Activated naive CD8-positive, alpha-beta T cell treated with anti-CD3 and anti-CD28 coated beads for 36 hours (primary cell): ENCODE data around the gene TMEM259. TPM values are rescaled to one million over a fixed set of nuclear protein-coding genes. Genes with fewer than 3 reads are reported as not detected.

ENCODE experiments used
- DNase-seq: peaks from one replicate; pipeline ENCODE4 v3.0.0; 2021
- H3K27ac Mint-ChIP-seq: one replicate; pipeline ENCODE4 v1.8.0; 2022; ENCODE audit warnings: mild to moderate bottlenecking, moderate library complexity, mixed read lengths
- H3K27me3 Mint-ChIP-seq: one replicate; pipeline ENCODE4 v1.8.0; 2022; ENCODE audit warnings: mild to moderate bottlenecking, mixed read lengths
- H3K36me3 Mint-ChIP-seq: one replicate; pipeline ENCODE4 v1.8.0; 2021; ENCODE audit warnings: mild to moderate bottlenecking, mixed read lengths
- H3K4me1 Mint-ChIP-seq: one replicate; pipeline ENCODE4 v1.8.0; 2021; ENCODE audit warnings: mixed read lengths
- H3K4me3 Mint-ChIP-seq: one replicate; pipeline ENCODE4 v1.8.0; 2022; ENCODE audit warnings: mild to moderate bottlenecking, moderate library complexity, mixed read lengths
- H3K9me3 Mint-ChIP-seq: one replicate; pipeline ENCODE4 v1.8.0; 2022; ENCODE audit warnings: mixed read lengths
- total RNA-seq, 2 experiments: library from RNA; stranded (reverse); gene quantifications; one replicate each; pipeline ENCODE4 v1.2.3, GENCODE V29; 2021

TMEM259 gene
- total RNA-seq, 2 experiments from 2014 or later, result 136 to 138 TPM

DNA sequence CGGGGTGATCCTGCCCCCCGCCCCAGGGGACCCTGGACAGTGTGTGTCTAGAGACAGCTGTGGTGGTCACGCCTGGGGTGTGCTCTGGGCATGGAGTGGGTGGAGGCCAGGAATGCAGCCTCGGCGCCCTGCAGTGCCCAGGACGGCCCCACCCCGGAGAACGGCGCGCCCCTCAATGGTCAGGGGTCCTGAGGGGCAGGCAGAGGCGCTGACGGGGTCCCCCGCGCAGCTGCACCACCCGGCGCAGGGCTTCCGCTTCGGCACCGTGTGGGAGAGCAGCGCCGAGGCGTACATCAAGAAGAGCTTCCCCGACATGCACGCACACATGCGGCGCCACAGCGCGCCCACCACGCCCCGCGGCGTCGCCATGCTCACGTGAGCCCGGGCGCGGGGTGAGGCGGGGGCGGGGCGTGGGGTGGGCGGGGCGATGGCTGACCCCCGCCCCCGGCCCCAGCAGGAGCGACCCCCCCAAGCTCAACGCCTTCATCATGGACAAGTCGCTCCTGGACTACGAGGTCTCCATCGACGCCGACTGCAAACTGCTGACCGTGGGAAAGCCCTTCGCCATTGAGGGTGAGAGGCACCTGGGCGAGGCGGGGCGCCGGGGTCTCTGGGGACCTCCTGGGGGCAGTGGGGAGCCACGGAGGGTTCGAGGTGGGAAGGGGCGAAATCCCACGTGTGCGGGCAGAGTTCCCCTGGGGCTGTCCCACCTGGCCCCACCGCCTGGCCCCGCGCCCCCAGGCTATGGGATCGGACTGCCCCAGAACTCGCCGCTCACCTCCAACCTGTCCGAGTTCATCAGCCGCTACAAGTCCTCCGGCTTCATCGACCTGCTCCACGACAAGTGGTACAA, 13.3 kb downstream of the TMEM259 start:
- Mint-ChIP-seq H3K4me1 (no peaks in the 10 kb centered on the region), H3K9me3 (no peaks in the 10 kb centered on the region), H3K27ac (no peak overlapping the region), H3K4me3 (no peak overlapping the region), H3K27me3 (peaks cover 2% of the 10 kb centered on the region), H3K36me3 (peaks cover 6% of the 10 kb centered on the region)
- no peak for DNase-seq

DNA sequence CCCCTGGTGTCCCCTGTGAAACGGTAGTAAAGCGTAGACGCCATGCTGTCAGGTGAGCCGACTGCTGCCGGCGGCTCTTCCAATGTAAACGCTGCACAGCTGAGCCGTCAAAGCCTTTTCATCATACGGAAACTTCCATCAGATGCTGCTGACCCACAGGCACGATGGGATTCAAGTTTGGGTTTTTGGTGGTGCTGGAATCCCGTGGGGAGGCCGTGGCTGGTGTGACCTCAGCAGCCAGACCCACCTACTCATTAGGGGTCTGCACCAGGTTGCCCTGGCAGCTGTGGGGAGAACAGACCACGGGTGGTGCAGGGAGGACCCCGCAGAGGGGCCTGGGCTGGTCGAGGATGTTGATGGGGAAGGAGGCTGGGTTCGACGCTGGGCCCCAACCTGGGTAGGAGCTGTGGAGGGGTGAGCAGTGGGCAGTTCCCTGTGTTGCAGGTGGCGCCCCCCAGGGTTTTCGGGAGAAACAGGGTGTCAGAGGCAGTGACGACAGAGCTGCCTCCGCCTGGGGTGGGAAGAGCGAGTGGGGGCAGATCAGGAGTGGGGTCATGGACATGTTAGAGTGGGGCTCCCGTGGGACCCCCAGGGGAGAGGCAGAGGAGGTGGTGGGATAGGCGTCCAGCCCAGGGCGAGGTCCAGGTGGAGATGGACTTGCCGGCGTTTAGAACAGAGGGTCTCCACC, 14.1 kb downstream of the TMEM259 start:
- Mint-ChIP-seq H3K4me1 (no peaks in the 10 kb centered on the region), H3K27ac (no peak overlapping the region), H3K4me3 (no peak overlapping the region), H3K27me3 (peaks cover 6% of the 10 kb centered on the region), H3K9me3 (no peaks in the 10 kb centered on the region), H3K36me3 (peaks cover 6% of the 10 kb centered on the region)
- DNase-seq, result no peak

DNA sequence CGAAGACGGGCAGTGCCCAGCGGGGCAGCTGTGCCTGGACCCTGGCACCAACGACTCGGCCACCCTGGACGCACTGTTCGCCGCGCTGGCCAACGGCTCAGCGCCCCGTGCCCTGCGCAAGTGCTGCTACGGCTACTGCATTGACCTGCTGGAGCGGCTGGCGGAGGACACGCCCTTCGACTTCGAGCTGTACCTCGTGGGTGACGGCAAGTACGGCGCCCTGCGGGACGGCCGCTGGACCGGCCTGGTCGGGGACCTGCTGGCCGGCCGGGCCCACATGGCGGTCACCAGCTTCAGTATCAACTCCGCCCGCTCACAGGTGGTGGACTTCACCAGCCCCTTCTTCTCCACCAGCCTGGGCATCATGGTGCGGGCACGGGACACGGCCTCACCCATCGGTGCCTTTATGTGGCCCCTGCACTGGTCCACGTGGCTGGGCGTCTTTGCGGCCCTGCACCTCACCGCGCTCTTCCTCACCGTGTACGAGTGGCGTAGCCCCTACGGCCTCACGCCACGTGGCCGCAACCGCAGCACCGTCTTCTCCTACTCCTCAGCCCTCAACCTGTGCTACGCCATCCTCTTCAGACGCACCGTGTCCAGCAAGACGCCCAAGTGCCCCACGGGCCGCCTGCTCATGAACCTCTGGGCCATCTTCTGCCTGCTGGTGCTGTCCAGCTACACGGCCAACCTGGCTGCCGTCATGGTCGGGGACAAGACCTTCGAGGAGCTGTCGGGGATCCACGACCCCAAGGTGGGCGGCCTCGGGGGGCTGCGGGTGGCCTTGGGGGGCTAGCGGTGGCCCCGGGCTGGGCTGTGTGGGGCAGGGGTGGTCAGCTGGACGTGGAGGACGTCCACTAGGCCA, 15.9 kb downstream of the TMEM259 start:
- no peaks in the 10 kb centered on the region for H3K9me3 Mint-ChIP-seq
- H3K27ac Mint-ChIP-seq, result no peak overlapping the region
- no peak overlapping the region for H3K4me3 Mint-ChIP-seq
- no peak for DNase-seq
- peaks cover 6% of the 10 kb centered on the region for H3K36me3 Mint-ChIP-seq
- peaks cover 14% of the 10 kb centered on the region for H3K27me3 Mint-ChIP-seq
- H3K4me1 Mint-ChIP-seq, result peaks cover 2% of the 10 kb centered on the region

DNA sequence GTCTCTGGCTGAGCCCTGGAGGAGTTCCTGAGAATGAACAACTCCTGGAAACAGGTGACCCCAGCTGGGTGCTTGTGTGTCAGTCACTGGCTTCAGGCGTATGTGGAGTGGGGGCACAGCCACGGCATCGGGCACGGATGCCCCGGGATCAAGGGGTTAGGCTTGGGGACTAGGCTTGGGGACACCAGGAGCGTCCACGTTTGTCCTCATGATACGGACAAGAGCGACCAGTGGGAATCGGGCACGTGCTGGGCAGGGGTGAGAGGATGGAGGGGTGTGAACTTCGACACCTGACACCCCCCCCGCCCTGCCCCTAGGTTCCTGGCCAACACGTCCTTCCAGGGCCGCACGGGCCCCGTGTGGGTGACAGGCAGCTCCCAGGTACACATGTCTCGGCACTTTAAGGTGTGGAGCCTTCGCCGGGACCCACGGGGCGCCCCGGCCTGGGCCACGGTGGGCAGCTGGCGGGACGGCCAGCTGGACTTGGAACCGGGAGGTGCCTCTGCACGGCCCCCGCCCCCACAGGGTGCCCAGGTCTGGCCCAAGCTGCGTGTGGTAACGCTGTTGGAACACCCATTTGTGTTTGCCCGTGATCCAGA, 16.6 kb downstream of the TMEM259 start:
- no peak overlapping the region for H3K27ac Mint-ChIP-seq
- no peak for DNase-seq
- H3K4me1 Mint-ChIP-seq, result peaks cover 2% of the 10 kb centered on the region
- no peak overlapping the region for H3K4me3 Mint-ChIP-seq
- H3K36me3 Mint-ChIP-seq, result peaks cover 6% of the 10 kb centered on the region
- peaks cover 22% of the 10 kb centered on the region for H3K27me3 Mint-ChIP-seq
- H3K9me3 Mint-ChIP-seq, result no peaks in the 10 kb centered on the region

DNA sequence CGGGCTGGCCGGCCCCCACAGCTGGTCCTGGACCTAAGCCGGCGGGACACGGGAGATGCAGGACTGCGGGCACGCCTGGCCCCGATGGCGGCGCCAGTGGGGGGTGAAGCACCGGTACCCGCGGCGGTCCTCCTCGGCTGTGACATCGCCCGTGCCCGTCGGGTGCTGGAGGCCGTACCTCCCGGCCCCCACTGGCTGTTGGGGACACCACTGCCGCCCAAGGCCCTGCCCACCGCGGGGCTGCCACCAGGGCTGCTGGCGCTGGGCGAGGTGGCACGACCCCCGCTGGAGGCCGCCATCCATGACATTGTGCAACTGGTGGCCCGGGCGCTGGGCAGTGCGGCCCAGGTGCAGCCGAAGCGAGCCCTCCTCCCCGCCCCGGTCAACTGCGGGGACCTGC, 17.6 kb downstream of the TMEM259 start:
- Mint-ChIP-seq H3K4me1 (peaks cover 2% of the 10 kb centered on the region), H3K27me3 (peaks cover 31% of the 10 kb centered on the region), H3K9me3 (no peaks in the 10 kb centered on the region), H3K4me3 (no peak overlapping the region), H3K27ac (no peak overlapping the region), H3K36me3 (peaks cover 5% of the 10 kb centered on the region)
- no peak for DNase-seq

DNA sequence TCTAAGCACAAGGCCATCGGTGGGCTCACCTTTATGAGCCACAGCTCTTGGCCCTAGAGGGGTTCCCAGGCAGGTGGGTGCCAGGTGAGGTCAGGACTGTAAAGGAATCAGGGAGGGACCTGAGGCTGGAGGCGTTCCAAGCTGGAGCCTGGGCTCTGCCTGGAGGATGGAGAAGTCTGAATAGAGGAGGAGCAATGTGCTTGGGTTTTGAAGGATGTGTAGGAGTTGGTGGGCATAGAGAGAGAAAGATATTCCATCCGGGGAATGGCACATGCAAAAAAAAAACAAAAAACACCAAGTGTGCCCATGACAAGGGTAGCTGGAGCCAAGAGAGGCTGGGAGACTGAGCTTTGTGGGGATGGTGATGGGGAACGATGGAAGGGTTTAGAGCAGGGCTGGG, 18.3 kb downstream of the TMEM259 start:
- Mint-ChIP-seq H3K27me3 (peaks cover 38% of the 10 kb centered on the region), H3K27ac (no peak overlapping the region), H3K9me3 (no peaks in the 10 kb centered on the region), H3K36me3 (peaks cover 5% of the 10 kb centered on the region), H3K4me1 (peaks cover 2% of the 10 kb centered on the region), H3K4me3 (no peak overlapping the region)
- DNase-seq, result no peak

DNA sequence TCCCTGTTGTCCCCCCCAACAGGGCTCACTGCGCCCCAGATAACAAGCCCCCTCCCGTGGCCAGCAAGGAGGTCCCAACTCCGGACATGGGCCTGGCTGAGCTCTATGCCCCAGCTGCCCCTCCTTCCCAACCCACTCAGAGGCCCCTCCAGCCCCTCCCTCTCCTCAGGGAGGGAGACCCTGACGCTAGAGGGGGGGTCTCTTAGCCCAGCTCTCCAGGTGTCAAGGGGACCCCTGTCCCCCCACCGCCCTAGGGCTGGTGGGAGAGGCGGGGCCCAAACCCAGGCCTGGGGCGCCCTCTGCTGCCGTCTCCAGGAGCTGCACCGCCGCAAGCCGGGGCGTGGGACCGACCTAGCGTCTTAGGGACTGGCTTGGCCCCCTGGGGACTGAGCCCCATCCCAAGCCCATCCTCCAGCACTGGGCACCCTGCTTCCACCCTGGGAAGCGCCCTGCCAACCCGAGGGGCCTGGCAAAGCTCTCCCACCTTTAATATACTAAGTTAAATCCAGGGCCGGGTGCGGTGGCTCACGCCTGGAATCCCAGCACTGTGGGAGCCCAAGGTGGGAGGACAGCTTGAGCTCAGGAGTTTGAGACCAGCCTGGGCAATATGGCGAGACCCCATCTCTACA, 19.3 kb downstream of the TMEM259 start:
- Mint-ChIP-seq H3K9me3 (no peaks in the 10 kb centered on the region), H3K4me3 (no peak overlapping the region), H3K27me3 (peaks cover 39% of the 10 kb centered on the region), H3K27ac (no peak overlapping the region), H3K4me1 (peaks cover 3% of the 10 kb centered on the region), H3K36me3 (no peaks in the 10 kb centered on the region)
- peak; percentile 75 for DNase-seq

DNA sequence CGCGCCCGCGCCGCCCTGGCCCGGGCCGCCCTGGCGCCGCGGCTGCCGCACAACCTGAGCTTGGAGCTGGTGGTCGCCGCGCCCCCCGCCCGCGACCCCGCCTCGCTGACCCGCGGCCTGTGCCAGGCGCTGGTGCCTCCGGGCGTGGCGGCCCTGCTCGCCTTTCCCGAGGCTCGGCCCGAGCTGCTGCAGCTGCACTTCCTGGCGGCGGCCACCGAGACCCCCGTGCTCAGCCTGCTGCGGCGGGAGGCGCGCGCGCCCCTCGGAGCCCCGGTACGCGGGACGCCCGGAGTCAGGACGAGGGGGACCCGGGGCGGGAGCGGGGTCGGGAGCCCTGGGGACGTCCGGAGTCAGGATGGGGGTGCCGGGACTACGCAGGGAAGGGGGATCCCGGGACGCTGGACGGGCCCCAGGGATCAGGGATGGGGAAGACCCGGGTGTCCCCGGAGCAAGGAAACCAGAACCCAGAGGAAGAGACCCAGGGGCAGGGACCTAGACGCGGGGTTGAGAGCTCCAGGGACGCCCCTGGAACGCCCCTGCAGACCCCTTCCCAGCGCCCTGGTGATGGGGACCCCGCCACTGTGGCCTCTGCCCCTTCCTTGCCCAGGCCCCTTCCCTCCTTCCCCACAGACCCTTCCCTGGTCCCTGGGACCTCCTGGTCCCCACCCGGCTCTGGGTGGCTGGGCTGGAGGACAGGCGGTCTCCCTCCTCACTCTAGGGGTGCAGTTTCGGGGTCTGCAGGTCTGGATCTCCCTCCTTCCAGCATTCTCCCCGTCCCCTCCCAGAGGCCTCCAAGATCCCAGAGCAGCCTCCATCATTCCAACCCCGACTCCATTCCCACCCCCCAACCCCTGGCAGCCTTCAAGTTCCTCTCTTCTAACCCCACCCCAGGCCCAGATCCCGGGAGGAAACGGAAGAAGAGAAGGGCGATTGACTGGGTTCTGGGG, 20.1 kb downstream of the TMEM259 start:
- Mint-ChIP-seq H3K4me1 (peaks cover 8% of the 10 kb centered on the region), H3K27me3 (peaks cover 43% of the 10 kb centered on the region), H3K27ac (no peak overlapping the region), H3K36me3 (no peaks in the 10 kb centered on the region), H3K4me3 (no peak overlapping the region), H3K9me3 (no peaks in the 10 kb centered on the region)
- no peak for DNase-seq

DNA sequence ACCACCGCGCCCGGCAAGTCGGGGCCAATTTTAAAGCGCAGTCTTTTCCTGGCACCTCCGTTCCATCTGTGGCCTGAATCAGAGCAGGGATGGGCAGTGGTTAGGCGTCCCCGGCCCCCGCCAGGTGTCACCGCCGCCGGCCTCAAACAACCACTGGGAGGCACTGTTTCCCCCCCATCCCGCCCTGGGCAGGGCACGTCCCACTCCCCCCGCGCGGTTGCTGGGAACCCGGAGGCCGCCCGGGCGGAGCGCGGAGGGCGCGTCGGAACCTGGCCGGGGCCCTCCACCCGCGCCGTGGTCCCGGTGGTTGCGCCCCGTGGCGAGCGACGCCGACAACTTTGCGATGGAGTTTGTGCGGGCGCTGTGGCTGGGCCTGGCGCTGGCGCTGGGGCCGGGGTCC, 20.8 kb downstream of the TMEM259 start, which contains the start of gene GRIN3B:
Gene GRIN3B (plus strand): TSS at position 325 of the 400 bp plus-strand sequence. CDS start 19 bp downstream, at position 344.
- H3K4me3 Mint-ChIP-seq, result no peak within 1 kb of the TSS
- no peaks in the 10 kb centered on the region for H3K36me3 Mint-ChIP-seq
- no peaks in the 10 kb centered on the region for H3K9me3 Mint-ChIP-seq
- H3K4me1 Mint-ChIP-seq, result peaks cover 8% of the 10 kb centered on the region
- peak; percentile 66 for DNase-seq
- H3K27ac Mint-ChIP-seq, result no peak within 1 kb of the TSS
- peaks cover 43% of the 10 kb centered on the region for H3K27me3 Mint-ChIP-seq

DNA sequence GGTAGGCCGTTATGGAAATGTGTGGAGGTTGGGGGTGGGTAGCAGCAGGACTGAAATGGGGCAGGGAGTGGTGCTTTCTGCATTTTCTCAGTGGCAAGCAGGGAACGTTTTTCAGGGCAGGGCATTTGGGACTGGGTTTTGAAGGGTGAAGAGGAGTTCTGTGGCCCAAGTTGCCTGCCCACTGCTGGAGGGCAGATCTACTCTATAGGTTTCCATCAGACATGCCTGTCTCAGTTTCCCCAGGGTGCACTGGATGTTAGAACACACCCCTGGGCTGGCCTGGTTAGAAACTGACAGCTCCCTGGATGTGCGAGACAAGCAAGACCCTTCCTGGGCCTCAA, 21.6 kb downstream of the TMEM259 start:
- H3K4me3 Mint-ChIP-seq, result no peak overlapping the region
- no peaks in the 10 kb centered on the region for H3K9me3 Mint-ChIP-seq
- peaks cover 8% of the 10 kb centered on the region for H3K4me1 Mint-ChIP-seq
- H3K27me3 Mint-ChIP-seq, result peaks cover 43% of the 10 kb centered on the region
- DNase-seq, result no peak
- H3K36me3 Mint-ChIP-seq, result no peaks in the 10 kb centered on the region
- H3K27ac Mint-ChIP-seq, result no peak overlapping the region

DNA sequence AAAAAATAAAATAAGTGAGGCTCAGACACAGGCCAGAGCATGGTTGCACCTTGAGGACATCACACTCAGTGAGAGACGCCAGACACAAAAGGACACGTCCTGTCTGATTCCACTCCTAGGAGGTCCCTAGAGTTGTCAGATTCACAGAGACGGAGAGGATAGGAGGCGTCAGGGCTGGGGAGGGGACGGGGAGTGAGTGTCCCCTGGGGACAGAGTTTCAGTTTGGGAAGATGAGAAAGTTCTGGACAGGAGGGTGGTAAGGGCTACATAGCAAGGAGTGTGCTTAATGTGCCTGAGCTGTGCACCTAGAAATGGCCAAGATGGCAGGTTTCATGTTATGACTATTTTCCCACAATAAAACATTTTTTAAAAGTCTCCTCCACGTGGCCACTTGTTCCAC, 22.9 kb downstream of the TMEM259 start:
- Mint-ChIP-seq H3K27me3 (peaks cover 43% of the 10 kb centered on the region), H3K9me3 (no peaks in the 10 kb centered on the region), H3K27ac (no peak overlapping the region), H3K4me1 (peaks cover 8% of the 10 kb centered on the region), H3K36me3 (no peaks in the 10 kb centered on the region), H3K4me3 (no peak overlapping the region)
- no peak for DNase-seq

DNA sequence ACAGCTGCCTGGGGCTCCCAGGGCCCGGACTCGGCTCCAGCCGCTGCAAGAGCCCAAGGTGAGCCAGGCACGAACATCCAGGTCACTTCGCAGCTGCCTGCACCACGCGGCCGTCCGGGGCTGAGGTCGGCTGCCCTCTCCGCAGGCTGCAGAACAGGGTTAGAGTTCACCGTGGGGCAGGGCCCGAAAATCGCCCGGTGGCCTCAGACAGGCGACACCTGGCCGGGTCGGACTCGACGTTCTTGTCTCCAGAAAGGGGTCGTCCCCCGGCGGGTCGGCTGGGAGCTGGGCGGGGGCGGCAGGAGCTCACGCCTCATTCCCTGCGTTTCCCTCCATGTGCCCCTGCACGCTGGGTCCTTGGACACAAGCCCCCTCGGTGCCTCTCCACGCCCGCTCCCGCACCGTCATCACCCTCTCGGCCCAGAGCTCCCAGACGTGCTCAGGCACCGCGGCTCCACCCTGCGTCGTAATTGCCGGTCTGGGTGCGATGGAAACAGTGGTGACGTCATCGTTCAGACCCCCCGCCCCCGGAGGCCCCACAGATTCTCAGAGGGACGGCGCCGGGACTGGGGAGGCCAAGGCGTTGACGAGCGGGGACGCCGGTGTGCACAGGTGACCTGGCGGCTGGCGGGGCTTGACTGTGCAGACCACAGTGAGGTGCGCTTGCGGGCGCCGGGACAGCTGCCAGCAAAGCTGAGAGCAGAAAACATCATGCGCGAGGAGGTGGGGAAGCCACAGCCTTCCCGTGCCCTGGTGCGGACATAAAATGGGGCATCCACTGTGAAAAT, 24.7 kb downstream of the TMEM259 start:
- peaks cover 8% of the 10 kb centered on the region for H3K4me1 Mint-ChIP-seq
- H3K9me3 Mint-ChIP-seq, result no peaks in the 10 kb centered on the region
- H3K27ac Mint-ChIP-seq, result peak overlapping the region; percentile 42
- peak; percentile 77 for DNase-seq
- peaks cover 3% of the 10 kb centered on the region for H3K36me3 Mint-ChIP-seq
- H3K4me3 Mint-ChIP-seq, result peak overlapping the region; percentile 22
- H3K27me3 Mint-ChIP-seq, result peaks cover 34% of the 10 kb centered on the region
